Central memory CD8-positive, alpha-beta T cell (primary cell): ENCODE results near the gene TOX4.
A peak's percentile ranks its signal among the peaks of the same experiment; 100 is the strongest.

Experiments used
- ATAC-seq: fragments of 150-1000 bp; cut with Tn5 transposase; replicated peaks from 2 replicates; pipeline ENCODE4 v1.10.0; 2022; ENCODE audit warnings: mild to moderate bottlenecking, moderate FRiP score, moderate number of reproducible peaks; ENCODE audit not compliant: poor library complexity, severe bottlenecking; ENCODE audit errors: extremely low read depth
- DNase-seq, 2 donors: peaks; one replicate each; pipeline ENCODE4 v3.0.0; 2021; ENCODE audit warnings: low spot score in 2 of 2
- H3K27ac Mint-ChIP-seq: one replicate; pipeline ENCODE4 v1.8.0; 2022; ENCODE audit warnings: low read depth, mild to moderate bottlenecking, moderate library complexity, mixed read lengths
- H3K27me3 Mint-ChIP-seq: one replicate; pipeline ENCODE4 v1.8.0; 2022; ENCODE audit warnings: mixed read lengths
- H3K36me3 Mint-ChIP-seq: one replicate; pipeline ENCODE4 v1.8.0; 2022; ENCODE audit warnings: mild to moderate bottlenecking, moderate library complexity, mixed read lengths; ENCODE audit not compliant: insufficient read depth
- H3K4me1 Mint-ChIP-seq: one replicate; pipeline ENCODE4 v1.8.0; 2022; ENCODE audit warnings: mixed read lengths
- H3K4me3 Mint-ChIP-seq: one replicate; pipeline ENCODE4 v1.8.0; 2022; ENCODE audit warnings: mild to moderate bottlenecking, moderate library complexity, mixed read lengths
- H3K9me3 Mint-ChIP-seq: one replicate; pipeline ENCODE4 v1.8.0; 2022; ENCODE audit warnings: mixed read lengths

The TOX4 gene

GRCh38 chr14:21510735-21511657 lies 34.0 kb downstream of the TOX4 start, which contains the start of gene METTL3:
METTL3 (minus strand) TSS chr14:21511340; CDS start chr14:21511223, 117 bp downstream.
- peak; percentile 100 for ATAC-seq
- Mint-ChIP-seq H3K9me3 (peaks cover 5% of the 10 kb centered on the region), H3K27me3 (no peaks in the 10 kb centered on the region), H3K27ac (peak within 1 kb of the TSS; percentile 97), H3K4me3 (peak within 1 kb of the TSS; percentile 97), H3K4me1 (peaks cover 27% of the 10 kb centered on the region), H3K36me3 (peaks cover 16% of the 10 kb centered on the region)
- DNase-seq: peak; percentile 88 to 92

DNA sequence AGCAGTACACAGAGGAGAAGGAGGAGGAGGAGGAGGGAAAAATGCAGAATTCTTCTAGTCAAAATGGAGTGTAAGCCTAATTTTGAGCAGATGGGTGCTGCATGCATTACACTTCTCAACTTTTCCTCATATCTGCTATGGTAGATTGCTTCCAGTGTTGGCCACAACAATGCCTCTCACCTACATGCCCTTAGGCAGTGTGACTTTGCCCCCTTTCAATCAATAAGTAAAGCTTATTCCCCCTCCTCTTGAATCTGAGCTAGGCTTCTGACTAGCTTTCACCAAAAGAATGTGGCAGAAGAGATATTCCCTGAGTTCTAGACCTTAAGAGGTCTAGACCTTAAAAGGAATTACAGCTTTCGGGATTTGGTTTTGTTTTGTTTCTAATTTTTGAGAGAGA lies 37.3 kb downstream of the TOX4 start:
- ATAC-seq (no peak), DNase-seq (no peak)
- no peak overlapping the region for H3K4me3 Mint-ChIP-seq
- H3K4me1 Mint-ChIP-seq: peaks cover 14% of the 10 kb centered on the region
- H3K27me3 Mint-ChIP-seq: no peaks in the 10 kb centered on the region
- H3K27ac Mint-ChIP-seq: no peak overlapping the region
- peaks cover 11% of the 10 kb centered on the region for H3K36me3 Mint-ChIP-seq
- H3K9me3 Mint-ChIP-seq: peaks cover 5% of the 10 kb centered on the region

DNA sequence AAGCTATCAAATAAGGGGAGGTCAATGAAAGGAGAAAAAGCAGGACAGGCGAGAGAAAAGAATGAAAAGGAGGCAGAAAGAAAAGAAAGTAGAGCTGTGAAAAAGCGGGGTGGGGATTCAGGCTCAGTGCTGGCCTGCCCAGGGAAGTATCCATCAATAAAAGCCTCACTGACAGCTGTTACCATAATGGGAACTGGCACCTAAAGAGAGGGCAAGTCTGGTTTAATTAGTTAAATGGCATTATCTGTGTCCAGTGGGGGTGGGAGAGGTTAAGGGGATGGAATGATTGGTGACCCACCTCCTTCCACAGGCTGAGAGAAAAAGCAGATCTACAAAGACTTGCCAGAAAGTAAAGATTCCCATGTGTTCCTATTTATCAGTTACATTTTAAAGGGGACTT lies 41.7 kb downstream of the TOX4 start:
- Mint-ChIP-seq H3K27me3 (no peaks in the 10 kb centered on the region), H3K27ac (no peak overlapping the region), H3K36me3 (no peaks in the 10 kb centered on the region), H3K4me1 (no peaks in the 10 kb centered on the region), H3K4me3 (no peak overlapping the region), H3K9me3 (no peaks in the 10 kb centered on the region)
- ATAC-seq (no peak), DNase-seq (no peak)

GRCh38 chr14:21520767-21521166 lies 43.8 kb downstream of the TOX4 start:
- no peaks in the 10 kb centered on the region for H3K36me3 Mint-ChIP-seq
- H3K27ac Mint-ChIP-seq: no peak overlapping the region
- H3K4me3 Mint-ChIP-seq: no peak overlapping the region
- DNase-seq (no peak), ATAC-seq (no peak)
- H3K4me1 Mint-ChIP-seq: peaks cover 10% of the 10 kb centered on the region
- no peaks in the 10 kb centered on the region for H3K9me3 Mint-ChIP-seq
- H3K27me3 Mint-ChIP-seq: no peaks in the 10 kb centered on the region

DNA sequence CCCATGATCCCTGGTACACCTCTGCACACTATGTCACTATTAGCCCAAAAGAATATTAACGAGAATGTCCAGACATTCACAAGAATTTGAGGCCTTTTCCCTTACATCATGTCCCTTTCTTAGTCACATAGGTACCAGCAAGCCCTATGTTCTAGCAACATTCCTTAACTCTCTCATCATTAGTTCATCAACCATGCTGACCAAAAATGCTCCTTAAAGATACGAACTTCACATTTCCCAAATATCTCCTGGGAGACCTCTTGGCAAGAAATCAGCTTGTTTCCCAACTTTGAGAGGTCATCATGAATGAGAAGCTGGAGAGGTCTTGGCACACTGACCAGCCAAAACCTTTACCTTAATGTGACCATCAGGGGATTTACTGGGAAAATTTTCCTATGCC lies 44.5 kb downstream of the TOX4 start:
- no peak for DNase-seq
- Mint-ChIP-seq H3K4me3 (no peak overlapping the region), H3K27ac (no peak overlapping the region)

GRCh38 chr14:21523203-21523602 lies 46.2 kb downstream of the TOX4 start:
- no peak for ATAC-seq
- H3K4me3 Mint-ChIP-seq: no peak overlapping the region
- no peaks in the 10 kb centered on the region for H3K27me3 Mint-ChIP-seq
- no peaks in the 10 kb centered on the region for H3K9me3 Mint-ChIP-seq
- no peaks in the 10 kb centered on the region for H3K36me3 Mint-ChIP-seq
- H3K4me1 Mint-ChIP-seq: peaks cover 18% of the 10 kb centered on the region
- DNase-seq: no peak
- H3K27ac Mint-ChIP-seq: no peak overlapping the region

More for the DNA sequence above, 44.5 kb downstream of the TOX4 start:
- H3K9me3 Mint-ChIP-seq: no peaks in the 10 kb centered on the region
- no peaks in the 10 kb centered on the region for H3K27me3 Mint-ChIP-seq
- H3K4me1 Mint-ChIP-seq: peaks cover 10% of the 10 kb centered on the region
- ATAC-seq: no peak
- no peaks in the 10 kb centered on the region for H3K36me3 Mint-ChIP-seq

- Mint-ChIP-seq H3K4me1 (peaks cover 18% of the 10 kb centered on the region), H3K27ac (peak overlapping the region; percentile 48), H3K4me3 (peak overlapping the region; percentile 79), H3K36me3 (no peaks in the 10 kb centered on the region), H3K27me3 (no peaks in the 10 kb centered on the region), H3K9me3 (no peaks in the 10 kb centered on the region)
- ATAC-seq: no peak
- DNase-seq: no peak
Measured at GRCh38 chr14:21524575-21525490, 47.8 kb downstream of the TOX4 start.

- Mint-ChIP-seq H3K36me3 (no peaks in the 10 kb centered on the region), H3K27ac (peak overlapping the region; percentile 48), H3K4me1 (peaks cover 18% of the 10 kb centered on the region), H3K4me3 (peak overlapping the region; percentile 79), H3K9me3 (no peaks in the 10 kb centered on the region), H3K27me3 (no peaks in the 10 kb centered on the region)
- peak; percentile 30 for ATAC-seq
- DNase-seq: no peak
Measured at GRCh38 chr14:21525571-21525961, 48.6 kb downstream of the TOX4 start.

- Mint-ChIP-seq H3K27me3 (no peaks in the 10 kb centered on the region), H3K36me3 (no peaks in the 10 kb centered on the region), H3K4me3 (peak within 1 kb of the TSS; percentile 79), H3K27ac (peak within 1 kb of the TSS; percentile 77), H3K9me3 (no peaks in the 10 kb centered on the region), H3K4me1 (peaks cover 18% of the 10 kb centered on the region)
- no peak for DNase-seq
- ATAC-seq: peak; percentile 69
Measured at GRCh38 chr14:21525962-21526671, 49.1 kb downstream of the TOX4 start, which contains the start of gene SALL2. SALL2 (minus strand) TSS chr14:21526346; CDS start chr14:21526127, 219 bp downstream.

DNA sequence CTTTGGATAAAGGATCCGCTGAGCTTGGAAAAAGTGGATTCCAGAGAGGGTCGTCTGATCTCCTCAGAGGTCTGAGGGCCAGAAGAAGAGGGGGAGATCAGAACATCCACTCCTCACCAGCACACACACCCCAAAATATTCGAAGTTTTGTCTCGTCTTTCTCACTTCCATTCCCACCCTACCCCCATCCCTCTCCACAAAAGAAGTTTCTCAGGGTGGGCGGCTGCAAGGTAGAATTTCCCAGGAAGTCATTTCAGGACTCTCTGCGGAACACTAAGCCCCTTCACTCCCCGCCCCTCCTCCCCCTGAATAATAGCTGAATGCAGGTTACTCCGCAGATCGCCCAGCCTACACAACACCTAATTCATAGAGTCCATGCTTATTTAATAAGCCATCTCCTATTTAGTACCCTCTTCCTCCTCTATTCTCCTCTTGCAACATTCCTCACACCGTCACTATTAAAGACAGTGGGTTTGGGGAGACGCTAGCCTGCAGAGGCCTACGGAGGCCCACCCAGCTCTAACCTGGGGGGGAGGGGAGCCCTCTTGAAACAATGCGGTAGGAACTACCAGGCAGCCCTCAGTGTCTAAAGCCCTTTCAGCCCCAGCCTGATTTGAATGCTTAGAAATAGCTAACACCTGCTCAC lies 49.8 kb downstream of the TOX4 start:
- H3K36me3 Mint-ChIP-seq: no peaks in the 10 kb centered on the region
- peak overlapping the region; percentile 77 for H3K27ac Mint-ChIP-seq
- H3K4me1 Mint-ChIP-seq: peaks cover 18% of the 10 kb centered on the region
- ATAC-seq: no peak
- H3K9me3 Mint-ChIP-seq: no peaks in the 10 kb centered on the region
- peaks cover 2% of the 10 kb centered on the region for H3K27me3 Mint-ChIP-seq
- DNase-seq: no peak
- peak overlapping the region; percentile 79 for H3K4me3 Mint-ChIP-seq

DNA sequence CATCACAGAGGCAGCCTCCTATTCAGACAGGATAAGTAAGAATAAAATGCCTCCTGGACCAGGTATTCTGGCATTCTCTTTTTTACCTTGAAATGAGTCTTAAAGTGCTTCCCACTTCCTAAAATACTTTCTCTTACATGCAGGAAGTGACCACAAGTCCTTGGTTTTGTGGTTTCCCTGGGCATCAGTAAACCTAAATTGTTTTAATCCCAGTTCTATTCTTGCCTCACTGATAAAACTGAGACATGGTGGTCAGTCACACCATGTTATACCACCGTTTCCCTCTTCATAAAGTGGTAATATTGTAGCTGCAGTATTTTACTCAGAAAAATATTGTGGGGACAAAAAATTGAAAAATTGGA lies 50.3 kb downstream of the TOX4 start:
- H3K27me3 Mint-ChIP-seq: peaks cover 7% of the 10 kb centered on the region
- H3K4me3 Mint-ChIP-seq: peak overlapping the region; percentile 79
- peak overlapping the region; percentile 77 for H3K27ac Mint-ChIP-seq
- DNase-seq: no peak
- H3K4me1 Mint-ChIP-seq: peaks cover 18% of the 10 kb centered on the region
- no peaks in the 10 kb centered on the region for H3K9me3 Mint-ChIP-seq
- no peak for ATAC-seq
- H3K36me3 Mint-ChIP-seq: no peaks in the 10 kb centered on the region
